ENCODE data around the gene CEP128. TPM values are rescaled to one million over a fixed set of nuclear protein-coding genes. Genes with fewer than 3 reads are reported as not detected.

The CEP128 gene
- total RNA-seq, 1 donor = 5.4 TPM

GRCh38 chr14:80620434-80620833 lies 321.1 kb downstream of the CEP128 start:
- H3K79me2 ChIP-seq (ENCODE audit: insufficient read depth, low read length) = no peaks in the 10 kb centered on the region
- no peaks in the 10 kb centered on the region for H4K20me1 ChIP-seq (ENCODE audit: insufficient read depth, low read length)
- no peaks in the 10 kb centered on the region for H3K27me3 ChIP-seq (ENCODE audit: insufficient read depth, low read length)
- no peak overlapping the region for H3K4me3 ChIP-seq (ENCODE audit: insufficient read depth, low read length)
- H3K27ac ChIP-seq (ENCODE audit: low read depth, low read length) = no peak overlapping the region
- H3K9me3 ChIP-seq (ENCODE audit: low read depth, low read length) = no peaks in the 10 kb centered on the region
- H3K36me3 ChIP-seq (ENCODE audit: insufficient read depth, low read length) = no peaks in the 10 kb centered on the region
- no peak for DNase-seq (ENCODE audit: insufficient read length, low spot score, missing footprints)
- no peak overlapping the region for H2AFZ ChIP-seq (ENCODE audit: low read length)
- TF ChIP-seq CTCF (IDR thresholded peaks at IDR 0.05; ENCODE audit: extremely low read depth, low read depth, low read length) = no peak
- H3K4me1 ChIP-seq (ENCODE audit: insufficient read depth, low read length) = no peaks in the 10 kb centered on the region
- H3K4me2 ChIP-seq (ENCODE audit: insufficient read depth, low read length) = no peak overlapping the region

GRCh38 chr14:80618751-80619329 lies 322.7 kb downstream of the CEP128 start:
- no peak overlapping the region for H3K4me3 ChIP-seq (ENCODE audit: insufficient read depth, low read length)
- no peak overlapping the region for H3K4me2 ChIP-seq (ENCODE audit: insufficient read depth, low read length)
- H3K36me3 ChIP-seq (ENCODE audit: insufficient read depth, low read length) = no peaks in the 10 kb centered on the region
- TF ChIP-seq CTCF (IDR thresholded peaks at IDR 0.05; ENCODE audit: extremely low read depth, low read depth, low read length) = no peak
- H2AFZ ChIP-seq (ENCODE audit: low read length) = no peak overlapping the region
- H3K9me3 ChIP-seq (ENCODE audit: low read depth, low read length) = no peaks in the 10 kb centered on the region
- H3K79me2 ChIP-seq (ENCODE audit: insufficient read depth, low read length) = no peaks in the 10 kb centered on the region
- H3K27ac ChIP-seq (ENCODE audit: low read depth, low read length) = no peak overlapping the region
- DNase-seq (ENCODE audit: insufficient read length, low spot score, missing footprints) = no peak
- H4K20me1 ChIP-seq (ENCODE audit: insufficient read depth, low read length) = no peaks in the 10 kb centered on the region
- H3K27me3 ChIP-seq (ENCODE audit: insufficient read depth, low read length) = no peaks in the 10 kb centered on the region
- no peaks in the 10 kb centered on the region for H3K4me1 ChIP-seq (ENCODE audit: insufficient read depth, low read length)

- Histone ChIP-seq H3K79me2 (ENCODE audit: insufficient read depth, low read length) (no peaks in the 10 kb centered on the region), H3K36me3 (ENCODE audit: insufficient read depth, low read length) (no peaks in the 10 kb centered on the region), H3K27ac (ENCODE audit: low read depth, low read length) (no peak overlapping the region), H3K4me2 (ENCODE audit: insufficient read depth, low read length) (no peak overlapping the region), H2AFZ (ENCODE audit: low read length) (no peak overlapping the region), H3K4me3 (ENCODE audit: insufficient read depth, low read length) (no peak overlapping the region), H3K27me3 (ENCODE audit: insufficient read depth, low read length) (no peaks in the 10 kb centered on the region), H4K20me1 (ENCODE audit: insufficient read depth, low read length) (no peaks in the 10 kb centered on the region), H3K9me3 (ENCODE audit: low read depth, low read length) (no peaks in the 10 kb centered on the region), H3K4me1 (ENCODE audit: insufficient read depth, low read length) (no peaks in the 10 kb centered on the region)
- DNase-seq (ENCODE audit: insufficient read length, low spot score, missing footprints) = no peak
- TF ChIP-seq CTCF (IDR thresholded peaks at IDR 0.05; ENCODE audit: extremely low read depth, low read depth, low read length) = no peak
These were observed 325.7 kb downstream of the CEP128 start for GRCh38 chr14:80615831-80616230.

- H3K4me1 ChIP-seq (ENCODE audit: insufficient read depth, low read length) = no peaks in the 10 kb centered on the region
- H3K27ac ChIP-seq (ENCODE audit: low read depth, low read length) = no peak overlapping the region
- no peak for TF ChIP-seq CTCF (IDR thresholded peaks at IDR 0.05; ENCODE audit: extremely low read depth, low read depth, low read length)
- no peaks in the 10 kb centered on the region for H3K79me2 ChIP-seq (ENCODE audit: insufficient read depth, low read length)
- H3K4me2 ChIP-seq (ENCODE audit: insufficient read depth, low read length) = no peak overlapping the region
- no peaks in the 10 kb centered on the region for H3K9me3 ChIP-seq (ENCODE audit: low read depth, low read length)
- H3K4me3 ChIP-seq (ENCODE audit: insufficient read depth, low read length) = no peak overlapping the region
- H2AFZ ChIP-seq (ENCODE audit: low read length) = no peak overlapping the region
- no peaks in the 10 kb centered on the region for H4K20me1 ChIP-seq (ENCODE audit: insufficient read depth, low read length)
- H3K36me3 ChIP-seq (ENCODE audit: insufficient read depth, low read length) = no peaks in the 10 kb centered on the region
- H3K27me3 ChIP-seq (ENCODE audit: insufficient read depth, low read length) = no peaks in the 10 kb centered on the region
- no peak for DNase-seq (ENCODE audit: insufficient read length, low spot score, missing footprints)
These were observed 332.5 kb downstream of the CEP128 start for GRCh38 chr14:80609055-80609454.
